Nephron (organoid): ENCODE measurements around the gene SRGAP3.

Source experiments
- H3K27ac Mint-ChIP-seq, 3 experiments: 2 replicates each; pipeline ENCODE4 v1.8.0; 2020; ENCODE audit warnings: mixed read lengths in 3 of 3, mild to moderate bottlenecking in 2 of 3, moderate library complexity in 1 of 3
- H3K27me3 Mint-ChIP-seq: 2 replicates; pipeline ENCODE4 v1.8.0; 2021; ENCODE audit warnings: low read depth, mild to moderate bottlenecking, moderate library complexity, mixed read lengths
- H3K36me3 Mint-ChIP-seq: 2 replicates; pipeline ENCODE4 v1.8.0; 2020; ENCODE audit warnings: low read depth, mixed read lengths
- H3K4me1 Mint-ChIP-seq: 2 replicates; pipeline ENCODE4 v1.8.0; 2020; ENCODE audit warnings: mixed read lengths
- H3K4me3 Mint-ChIP-seq, 3 experiments: 2 replicates each; pipeline ENCODE4 v1.8.0; 2020; ENCODE audit warnings: mild to moderate bottlenecking in 3 of 3, mixed read lengths in 3 of 3, moderate library complexity in 2 of 3
- H3K9me3 Mint-ChIP-seq: 2 replicates; pipeline ENCODE4 v1.8.0; 2020; ENCODE audit warnings: mixed read lengths
- TF ChIP-seq, protein P1 (sequence below), 3 experiments: fragments of 200-600 bp; sonication (generic); IDR thresholded peaks; one replicate each; pipeline ENCODE4 v1.5.0; 2021; ENCODE audit warnings: antibody characterized with exemption in 3 of 3; ENCODE audit not compliant: unreplicated experiment in 3 of 3

The SRGAP3 gene

DNA sequence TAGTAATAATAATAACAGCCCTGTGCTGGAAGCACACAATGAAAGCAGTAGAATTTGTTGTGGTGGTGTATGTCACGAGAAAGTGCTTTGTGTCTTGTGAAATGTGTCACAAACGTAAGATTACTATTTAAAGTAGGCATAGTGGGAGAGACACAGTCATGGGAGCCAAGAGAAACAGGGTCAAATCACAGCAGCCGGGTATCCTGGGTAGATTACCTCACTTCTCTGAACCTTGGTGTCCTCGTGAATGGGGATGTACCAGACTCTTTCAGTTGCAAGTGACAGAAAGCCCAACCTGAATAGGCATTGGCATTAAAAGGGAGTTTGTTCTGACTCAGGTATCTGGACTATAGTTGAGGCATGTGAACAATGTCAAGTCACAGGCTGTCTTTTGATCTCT lies 29.1 kb upstream of the SRGAP3 start:
- Mint-ChIP-seq H3K4me3 (no peak overlapping the region), H3K4me1 (peaks cover 15% of the 10 kb centered on the region), H3K27ac (no peak overlapping the region), H3K27me3 (peaks cover 4% of the 10 kb centered on the region), H3K9me3 (no peaks in the 10 kb centered on the region), H3K36me3 (no peaks in the 10 kb centered on the region)
- TF ChIP-seq, protein P1, sequence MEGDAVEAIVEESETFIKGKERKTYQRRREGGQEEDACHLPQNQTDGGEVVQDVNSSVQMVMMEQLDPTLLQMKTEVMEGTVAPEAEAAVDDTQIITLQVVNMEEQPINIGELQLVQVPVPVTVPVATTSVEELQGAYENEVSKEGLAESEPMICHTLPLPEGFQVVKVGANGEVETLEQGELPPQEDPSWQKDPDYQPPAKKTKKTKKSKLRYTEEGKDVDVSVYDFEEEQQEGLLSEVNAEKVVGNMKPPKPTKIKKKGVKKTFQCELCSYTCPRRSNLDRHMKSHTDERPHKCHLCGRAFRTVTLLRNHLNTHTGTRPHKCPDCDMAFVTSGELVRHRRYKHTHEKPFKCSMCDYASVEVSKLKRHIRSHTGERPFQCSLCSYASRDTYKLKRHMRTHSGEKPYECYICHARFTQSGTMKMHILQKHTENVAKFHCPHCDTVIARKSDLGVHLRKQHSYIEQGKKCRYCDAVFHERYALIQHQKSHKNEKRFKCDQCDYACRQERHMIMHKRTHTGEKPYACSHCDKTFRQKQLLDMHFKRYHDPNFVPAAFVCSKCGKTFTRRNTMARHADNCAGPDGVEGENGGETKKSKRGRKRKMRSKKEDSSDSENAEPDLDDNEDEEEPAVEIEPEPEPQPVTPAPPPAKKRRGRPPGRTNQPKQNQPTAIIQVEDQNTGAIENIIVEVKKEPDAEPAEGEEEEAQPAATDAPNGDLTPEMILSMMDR (IDR thresholded peaks at IDR 0.05; ENCODE audit: unreplicated experiment in 3 of 3): no peak

DNA sequence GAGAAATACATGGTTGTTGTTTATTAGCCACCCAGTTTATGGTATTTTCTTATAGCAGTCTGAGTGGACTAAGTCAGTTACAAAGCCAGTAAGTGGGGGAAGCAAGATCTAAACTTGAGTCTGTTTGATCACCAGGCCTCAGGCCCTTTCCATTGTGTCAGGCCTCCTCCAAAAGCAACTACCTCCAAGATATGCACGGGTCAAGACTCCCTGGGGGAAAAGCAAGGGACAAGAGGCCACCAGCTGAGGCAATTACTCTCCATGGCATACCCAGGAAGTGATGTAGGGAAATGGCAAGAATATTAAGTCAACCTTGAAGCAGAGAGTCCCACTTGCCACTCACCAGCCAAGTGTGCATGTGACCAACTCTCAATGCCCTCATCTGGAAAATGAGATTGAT lies 28.6 kb upstream of the SRGAP3 start:
- no peaks in the 10 kb centered on the region for H3K9me3 Mint-ChIP-seq
- H3K36me3 Mint-ChIP-seq: no peaks in the 10 kb centered on the region
- H3K4me1 Mint-ChIP-seq: peaks cover 15% of the 10 kb centered on the region
- H3K27ac Mint-ChIP-seq: no peak overlapping the region
- H3K4me3 Mint-ChIP-seq: no peak overlapping the region
- TF ChIP-seq, protein P1 (IDR thresholded peaks at IDR 0.05; ENCODE audit: unreplicated experiment in 3 of 3): no peak
- peaks cover 4% of the 10 kb centered on the region for H3K27me3 Mint-ChIP-seq

DNA sequence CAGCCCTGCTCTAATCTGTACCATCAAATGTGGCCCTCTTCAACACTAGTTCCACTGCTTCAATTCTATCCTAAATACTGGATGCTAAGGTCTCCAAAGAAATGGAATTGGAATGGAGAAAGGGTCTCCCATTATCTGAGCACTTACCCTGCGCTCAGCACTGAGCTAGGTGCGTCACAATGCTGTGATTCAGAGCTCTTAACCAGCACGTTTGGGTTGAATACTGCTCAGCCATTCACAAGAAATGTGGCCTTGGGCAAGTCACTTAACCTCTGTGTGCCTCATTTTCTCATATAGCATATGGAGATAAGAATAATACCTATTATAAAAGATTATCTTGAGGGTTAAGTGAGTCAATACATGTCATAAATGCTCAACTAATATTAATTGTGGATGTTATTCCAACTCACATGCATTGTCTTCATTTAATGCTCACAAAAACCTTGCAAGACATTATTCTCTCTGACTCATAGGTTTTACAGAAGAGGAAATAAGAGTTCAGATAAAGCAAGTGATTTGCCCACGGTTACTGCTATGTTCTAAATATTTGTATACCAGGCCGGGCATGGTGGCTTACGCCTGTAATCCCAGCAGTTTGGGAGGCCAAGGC lies 27.4 kb upstream of the SRGAP3 start:
- Mint-ChIP-seq H3K4me1 (peaks cover 15% of the 10 kb centered on the region), H3K4me3 (no peak overlapping the region), H3K27ac (no peak overlapping the region), H3K27me3 (peaks cover 4% of the 10 kb centered on the region), H3K9me3 (no peaks in the 10 kb centered on the region), H3K36me3 (no peaks in the 10 kb centered on the region)
- TF ChIP-seq, protein P1 (IDR thresholded peaks at IDR 0.05; ENCODE audit: unreplicated experiment in 3 of 3): no peak

DNA sequence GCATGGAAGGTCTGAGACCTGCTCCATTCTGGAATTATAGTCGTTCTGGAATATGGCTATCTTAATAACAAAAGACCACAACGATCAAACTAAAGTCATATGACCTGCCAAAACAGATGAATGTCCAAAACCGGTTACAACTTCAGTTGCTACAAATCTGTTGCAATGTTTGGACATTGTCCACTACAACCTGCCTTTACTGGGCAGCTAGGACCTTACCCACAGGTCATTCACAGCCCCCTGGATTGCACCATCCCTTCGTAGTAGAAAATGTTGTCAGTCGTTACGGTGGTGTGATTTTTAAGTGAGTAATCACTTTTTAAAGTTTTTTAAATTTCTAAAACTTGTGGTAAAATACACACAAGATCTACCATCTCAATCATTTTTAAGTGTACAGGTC lies 22.5 kb upstream of the SRGAP3 start:
- Mint-ChIP-seq H3K4me1 (peaks cover 10% of the 10 kb centered on the region), H3K27ac (no peak overlapping the region), H3K9me3 (no peaks in the 10 kb centered on the region), H3K4me3 (no peak overlapping the region), H3K36me3 (no peaks in the 10 kb centered on the region), H3K27me3 (no peaks in the 10 kb centered on the region)
- TF ChIP-seq, protein P1 (IDR thresholded peaks at IDR 0.05; ENCODE audit: unreplicated experiment in 3 of 3): no peak

DNA sequence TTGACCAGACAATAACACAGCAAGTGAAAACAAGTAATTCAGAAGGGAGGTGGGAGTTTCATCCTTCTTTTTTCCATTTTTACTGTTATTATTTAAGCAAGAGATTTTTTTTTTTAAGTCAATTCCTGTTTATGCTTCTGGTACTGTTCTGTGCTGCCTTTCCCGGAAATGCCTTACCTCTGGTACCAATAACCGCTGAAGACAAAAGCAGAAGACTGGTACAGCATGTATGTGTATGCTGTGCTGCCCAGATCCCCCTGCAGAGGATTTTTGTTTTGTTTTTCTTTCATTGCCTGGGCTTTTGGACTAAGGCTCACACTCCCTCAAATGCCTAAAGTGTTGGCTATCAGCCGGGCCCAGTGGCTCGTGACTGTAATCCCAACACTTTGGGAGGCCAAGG lies 21.3 kb upstream of the SRGAP3 start:
- TF ChIP-seq, protein P1 (IDR thresholded peaks at IDR 0.05; ENCODE audit: unreplicated experiment in 3 of 3): no peak
- no peaks in the 10 kb centered on the region for H3K36me3 Mint-ChIP-seq
- no peaks in the 10 kb centered on the region for H3K27me3 Mint-ChIP-seq
- H3K27ac Mint-ChIP-seq: no peak overlapping the region
- H3K4me1 Mint-ChIP-seq: peaks cover 16% of the 10 kb centered on the region
- no peaks in the 10 kb centered on the region for H3K9me3 Mint-ChIP-seq
- H3K4me3 Mint-ChIP-seq: no peak overlapping the region

DNA sequence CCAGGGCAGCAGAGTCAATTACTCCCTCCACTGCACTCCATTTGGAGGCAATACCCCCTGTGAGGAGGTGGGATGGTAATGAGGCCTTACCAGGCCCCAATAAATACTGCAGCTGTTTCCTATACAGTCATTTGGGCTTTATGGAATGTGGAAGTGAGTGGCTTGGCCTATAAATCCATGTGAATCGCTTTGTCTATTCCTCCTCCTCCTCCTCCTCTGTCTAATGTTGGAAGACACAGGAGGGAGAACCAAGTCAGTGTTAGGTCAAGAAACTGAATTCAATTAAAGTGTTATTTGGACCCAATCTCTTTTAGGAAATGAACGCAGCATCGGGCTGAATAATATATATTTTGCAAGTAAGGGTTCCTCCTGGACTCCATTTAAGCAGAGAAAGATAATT lies 17.3 kb upstream of the SRGAP3 start:
- Mint-ChIP-seq H3K4me3 (no peak overlapping the region), H3K27me3 (no peaks in the 10 kb centered on the region), H3K9me3 (peaks cover 19% of the 10 kb centered on the region), H3K27ac (peak overlapping the region; percentile 73 to 87 (median 87)), H3K4me1 (peaks cover 11% of the 10 kb centered on the region), H3K36me3 (no peaks in the 10 kb centered on the region)
- TF ChIP-seq, protein P1 (IDR thresholded peaks at IDR 0.05; ENCODE audit: unreplicated experiment in 3 of 3): no peak
